HUES64 (cell line): ENCODE measurements around the gene MCTP2.
"Not testable (repeated sequence)": the region's sequence is repeated elsewhere in the genome, so short reads cannot be mapped to it uniquely, and the experiment has no call there.

Experiments
- H3K27ac ChIP-seq: 2 replicates; pipeline ENCODE4 v1.7.0; 2013; ENCODE audit warnings: low read depth, low read length, inconsistent platforms
- H3K27me3 ChIP-seq: 2 replicates; pipeline ENCODE4 v1.6.1; 2013; ENCODE audit warnings: mild to moderate bottlenecking, low read length; ENCODE audit not compliant: insufficient read depth
- H3K36me3 ChIP-seq: 2 replicates; pipeline ENCODE4 v1.6.1; 2013; ENCODE audit warnings: mild to moderate bottlenecking, low read length; ENCODE audit not compliant: insufficient read depth
- H3K4me1 ChIP-seq: 2 replicates; pipeline ENCODE4 v1.6.1; 2013; ENCODE audit warnings: mild to moderate bottlenecking, low read length, moderate library complexity; ENCODE audit not compliant: insufficient read depth
- H3K4me3 ChIP-seq: 2 replicates; pipeline ENCODE4 v1.5.1; 2013; ENCODE audit warnings: mild to moderate bottlenecking, low read length, moderate library complexity
- H3K9ac ChIP-seq: 2 replicates; pipeline ENCODE4 v1.6.1; 2013; ENCODE audit warnings: mild to moderate bottlenecking, low read depth, low read length
- H3K9me3 ChIP-seq: 2 replicates; pipeline ENCODE4 v1.6.1; 2013; ENCODE audit warnings: low read depth, low read length; ENCODE audit not compliant: insufficient read depth
- WGBS: fragments of 150-250, 120-280 bp; methylation state at CpG from one replicate; pipeline ENCODE4 v1.1.7; 2013; ENCODE audit warnings: missing lambda C conversion rate; 5-methylcytosine and 5-hydroxymethylcytosine counted together

The MCTP2 gene

DNA sequence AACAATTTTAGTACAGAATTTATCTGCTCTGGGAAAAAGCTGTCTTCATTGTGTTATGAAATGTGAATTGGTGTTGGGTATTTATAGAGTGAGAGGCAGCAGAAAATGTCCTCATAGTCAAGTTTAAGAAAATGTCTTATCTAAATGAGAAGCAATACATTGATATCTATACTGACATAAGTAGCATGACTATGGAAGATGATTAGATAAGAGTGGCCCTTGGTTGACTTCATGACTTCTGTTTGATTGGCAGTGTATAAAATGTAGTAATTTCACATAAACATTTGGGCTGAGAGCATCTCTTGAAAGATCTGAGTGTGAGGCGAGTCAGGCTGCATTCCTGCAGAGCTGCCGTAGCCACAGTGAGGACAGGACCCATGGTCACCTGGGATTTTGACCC lies 19.4 kb downstream of the MCTP2 start:
- 97% methylated on average over 2 of the region's 2 CpGs for WGBS
- Histone ChIP-seq H3K9me3 (no peaks in the 10 kb centered on the region), H3K36me3 (no peaks in the 10 kb centered on the region), H3K27ac (no peak overlapping the region), H3K4me1 (no peaks in the 10 kb centered on the region), H3K4me3 (no peak overlapping the region), H3K27me3 (no peaks in the 10 kb centered on the region), H3K9ac (no peak overlapping the region)

- H3K27me3 ChIP-seq = no peaks in the 10 kb centered on the region
- H3K9ac ChIP-seq = no peak overlapping the region
- no CpG with 5 or more reads among the region's 1 CpG for WGBS
- H3K4me3 ChIP-seq = no peak overlapping the region
- no peaks in the 10 kb centered on the region for H3K4me1 ChIP-seq
- H3K9me3 ChIP-seq = no peaks in the 10 kb centered on the region
- H3K36me3 ChIP-seq = no peaks in the 10 kb centered on the region
- H3K27ac ChIP-seq = no peak overlapping the region
Observed at GRCh38 chr15:94252223-94252766, 20.9 kb downstream of the MCTP2 start.

DNA sequence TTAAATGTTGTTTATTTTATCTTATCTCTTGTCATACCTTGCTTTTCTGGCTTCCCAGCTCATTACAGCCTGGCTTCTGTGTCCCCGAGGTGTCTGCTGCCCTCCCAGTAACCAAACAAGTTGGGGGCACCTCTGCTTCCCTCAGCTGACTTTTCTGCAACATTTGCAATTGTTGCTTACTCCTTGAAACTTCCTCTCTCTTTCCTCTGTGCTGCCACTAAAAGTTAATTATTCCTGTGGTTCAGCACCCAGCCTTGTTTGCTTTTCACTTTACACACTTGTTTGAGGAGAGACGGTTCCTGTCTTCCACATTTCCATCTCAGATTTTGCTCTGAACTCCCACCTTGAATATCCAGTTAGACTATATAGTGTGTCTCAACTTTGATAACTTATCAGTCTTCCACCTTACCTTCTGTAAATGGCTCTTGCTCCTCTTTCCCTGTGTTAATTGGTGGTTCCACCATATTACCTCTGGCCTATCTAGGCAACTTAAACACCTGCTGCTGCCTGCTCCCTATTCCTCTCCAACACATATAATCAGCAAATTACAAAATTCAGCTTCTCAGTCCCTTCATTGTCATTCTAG lies 21.6 kb downstream of the MCTP2 start:
- Histone ChIP-seq H3K27me3 (no peaks in the 10 kb centered on the region), H3K9me3 (no peaks in the 10 kb centered on the region), H3K9ac (no peak overlapping the region), H3K4me3 (no peak overlapping the region), H3K4me1 (no peaks in the 10 kb centered on the region), H3K27ac (no peak overlapping the region), H3K36me3 (no peaks in the 10 kb centered on the region)
- WGBS = 86% methylated on average over 2 of the region's 2 CpGs

GRCh38 chr15:94253742-94254141 lies 22.4 kb downstream of the MCTP2 start:
- Histone ChIP-seq H3K9me3 (no peaks in the 10 kb centered on the region), H3K27ac (no peak overlapping the region), H3K27me3 (no peaks in the 10 kb centered on the region), H3K4me1 (no peaks in the 10 kb centered on the region), H3K4me3 (no peak overlapping the region), H3K9ac (no peak overlapping the region), H3K36me3 (no peaks in the 10 kb centered on the region)
- 95% methylated on average over 3 of the region's 3 CpGs for WGBS

GRCh38 chr15:94255540-94255939 lies 24.2 kb downstream of the MCTP2 start:
- Histone ChIP-seq H3K9me3 (no peaks in the 10 kb centered on the region), H3K9ac (no peak overlapping the region), H3K4me1 (no peaks in the 10 kb centered on the region), H3K4me3 (no peak overlapping the region), H3K36me3 (no peaks in the 10 kb centered on the region), H3K27me3 (no peaks in the 10 kb centered on the region), H3K27ac (no peak overlapping the region)
- WGBS = 87% methylated on average over 4 of the region's 4 CpGs

DNA sequence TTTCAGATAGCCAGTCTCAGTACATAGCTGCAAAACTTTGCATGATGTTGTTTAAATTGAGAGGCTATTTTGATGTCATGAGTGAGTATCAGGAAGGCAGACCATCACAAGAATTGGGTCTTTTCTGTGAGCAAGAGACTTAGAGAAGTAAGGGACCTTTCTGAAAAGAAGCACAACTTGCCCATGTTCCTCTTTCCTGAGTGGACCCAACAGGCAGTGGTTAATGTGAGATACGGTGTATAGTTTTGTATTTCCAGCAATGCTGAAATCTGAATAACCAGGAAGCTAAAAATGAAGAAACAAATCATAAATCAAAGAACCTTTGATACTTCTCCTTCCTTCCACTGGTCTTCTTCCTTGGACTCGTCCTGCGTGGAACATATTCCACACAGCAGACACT lies 25.1 kb downstream of the MCTP2 start:
- Histone ChIP-seq H3K9me3 (no peaks in the 10 kb centered on the region), H3K9ac (no peak overlapping the region), H3K27ac (no peak overlapping the region), H3K4me1 (no peaks in the 10 kb centered on the region), H3K4me3 (no peak overlapping the region), H3K36me3 (no peaks in the 10 kb centered on the region), H3K27me3 (no peaks in the 10 kb centered on the region)
- 96% methylated on average over 3 of the region's 3 CpGs for WGBS

DNA sequence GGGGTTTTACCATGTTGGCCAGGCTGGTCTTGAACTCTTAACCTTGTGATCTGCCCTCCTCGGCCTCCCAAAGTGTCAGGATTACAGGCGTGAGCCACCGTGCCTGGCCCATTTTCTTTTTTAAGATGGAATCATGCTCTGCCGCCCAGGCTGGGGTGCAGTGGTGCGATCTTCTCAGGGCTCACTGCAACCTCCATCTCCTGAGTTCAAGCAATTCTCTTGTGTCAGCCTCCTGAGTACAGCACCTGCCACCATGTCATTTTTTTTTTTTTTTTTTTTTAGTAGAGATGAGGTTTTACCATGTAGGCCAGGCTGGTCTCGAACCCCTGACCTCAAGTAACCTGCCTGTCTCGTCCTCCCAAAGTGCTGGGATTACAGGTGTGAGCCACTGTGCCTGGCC lies 26.4 kb downstream of the MCTP2 start:
- not testable (repeated sequence) for H3K4me3 ChIP-seq, H3K4me1 ChIP-seq, H3K9me3 ChIP-seq, H3K9ac ChIP-seq, H3K27me3 ChIP-seq, H3K36me3 ChIP-seq, H3K27ac ChIP-seq
- 94% methylated on average over 7 of the region's 7 CpGs for WGBS

GRCh38 chr15:94258246-94258645 lies 26.9 kb downstream of the MCTP2 start:
- Histone ChIP-seq H3K9ac (no peak overlapping the region), H3K27me3 (no peaks in the 10 kb centered on the region), H3K4me1 (no peaks in the 10 kb centered on the region), H3K4me3 (no peak overlapping the region), H3K9me3 (no peaks in the 10 kb centered on the region), H3K36me3 (no peaks in the 10 kb centered on the region), H3K27ac (no peak overlapping the region)
- WGBS = no CpG with 5 or more reads among the region's 2 CpGs

GRCh38 chr15:94259121-94259751 lies 27.9 kb downstream of the MCTP2 start:
- Histone ChIP-seq H3K36me3 (no peaks in the 10 kb centered on the region), H3K27me3 (no peaks in the 10 kb centered on the region), H3K4me3 (no peak overlapping the region), H3K9ac (no peak overlapping the region), H3K27ac (no peak overlapping the region), H3K4me1 (no peaks in the 10 kb centered on the region), H3K9me3 (no peaks in the 10 kb centered on the region)
- WGBS = 100% methylated on average over 1 of the region's 1 CpG

DNA sequence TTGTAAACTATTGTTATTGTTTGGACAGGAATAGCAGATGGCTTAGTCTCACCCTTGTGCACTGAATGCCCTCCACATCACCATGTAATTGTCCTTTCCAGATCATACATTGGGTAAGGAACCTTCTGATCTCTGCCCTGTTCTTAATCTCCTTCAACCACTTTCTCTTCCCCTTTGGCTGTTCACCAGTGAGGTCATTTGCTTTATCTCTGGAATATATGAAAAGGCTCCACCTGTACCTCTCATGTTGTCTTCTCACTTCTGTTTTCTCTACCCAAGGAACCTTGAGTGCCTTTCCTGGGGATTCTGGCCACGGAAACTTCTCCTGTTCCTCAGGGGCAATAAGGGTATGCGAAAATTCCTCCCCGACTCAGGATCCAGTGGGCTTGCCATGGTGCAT lies 28.5 kb downstream of the MCTP2 start:
- H3K9me3 ChIP-seq = no peaks in the 10 kb centered on the region
- no peak overlapping the region for H3K27ac ChIP-seq
- H3K9ac ChIP-seq = no peak overlapping the region
- 92% methylated on average over 3 of the region's 3 CpGs for WGBS
- H3K27me3 ChIP-seq = no peaks in the 10 kb centered on the region
- H3K4me3 ChIP-seq = no peak overlapping the region
- H3K36me3 ChIP-seq = no peaks in the 10 kb centered on the region
- no peaks in the 10 kb centered on the region for H3K4me1 ChIP-seq

GRCh38 chr15:94262201-94262600 lies 30.8 kb downstream of the MCTP2 start:
- WGBS = no CpG with 5 or more reads among the region's 1 CpG
- Histone ChIP-seq H3K27ac (no peak overlapping the region), H3K4me1 (no peaks in the 10 kb centered on the region), H3K9me3 (no peaks in the 10 kb centered on the region), H3K27me3 (no peaks in the 10 kb centered on the region), H3K4me3 (no peak overlapping the region), H3K36me3 (no peaks in the 10 kb centered on the region), H3K9ac (no peak overlapping the region)
